T follicular helper cell (primary cell): Measurements from ENCODE around the gene MXD4.

Experiments used
- DNase-seq: peaks from one replicate; pipeline ENCODE4 v3.0.0-alpha.2; 2020; ENCODE audit warnings: low read depth

The MXD4 gene

GRCh38 chr4:2262145-2262943, 435 bp upstream of the MXD4 start:
- DNase-seq: peak; percentile 96

GRCh38 chr4:2261110-2261852, 628 bp downstream of the MXD4 start:
- peak; percentile 42 for DNase-seq

GRCh38 chr4:2260344-2261109, 1.4 kb downstream of the MXD4 start:
- no peak for DNase-seq

GRCh38 chr4:2259541-2260343, 2.2 kb downstream of the MXD4 start:
- DNase-seq: no peak

- no peak for DNase-seq
Observed at GRCh38 chr4:2259036-2259540, 2.8 kb downstream of the MXD4 start.

- DNase-seq: no peak
Observed at GRCh38 chr4:2258091-2259035, 3.5 kb downstream of the MXD4 start.

- DNase-seq: no peak
Observed at GRCh38 chr4:2257361-2258081, 4.4 kb downstream of the MXD4 start.

GRCh38 chr4:2256781-2257191, 5.1 kb downstream of the MXD4 start:
- DNase-seq: no peak

GRCh38 chr4:2256156-2256731, 5.7 kb downstream of the MXD4 start:
- DNase-seq: no peak

- DNase-seq: no peak
Observed at GRCh38 chr4:2255501-2256155, 6.3 kb downstream of the MXD4 start.

- DNase-seq: no peak
Observed at GRCh38 chr4:2254665-2255500, 7.0 kb downstream of the MXD4 start.

- DNase-seq: no peak
Observed at GRCh38 chr4:2253160-2254084, 8.5 kb downstream of the MXD4 start.

- no peak for DNase-seq
Observed at GRCh38 chr4:2252530-2253091, 9.3 kb downstream of the MXD4 start.

- DNase-seq: no peak
Observed at GRCh38 chr4:2251795-2252529, 9.9 kb downstream of the MXD4 start.

- DNase-seq: no peak
Observed at GRCh38 chr4:2251073-2251794, 10.7 kb downstream of the MXD4 start.
